Sigmoid colon (tissue), 4 donors: ENCODE data around the gene TEX19.

Experiments
- CTCF ChIP-seq, 4 experiments: fragments of 450-650 bp in 3 of 4; fragments of 200-600 bp in 1 of 4; IDR thresholded peaks; one replicate each; pipeline ENCODE4 v1.5.1; 2016 to 2019; ENCODE audit warnings: antibody characterized with exemption in 4 of 4, mild to moderate bottlenecking in 3 of 4, moderate library complexity in 2 of 4
- EP300 ChIP-seq, 4 donors: sonication (generic); formaldehyde crosslinking; IDR thresholded peaks; one replicate each; pipeline ENCODE4 v1.6.1; 2017; ENCODE audit warnings: antibody characterized with exemption in 4 of 4
- POLR2A ChIP-seq, 2 donors: fragments of 450-650 bp; IDR thresholded peaks; one replicate each; pipeline ENCODE4 v1.6.1; 2016; ENCODE audit warnings: antibody characterized with exemption in 2 of 2, mild to moderate bottlenecking in 2 of 2, moderate library complexity in 2 of 2

GRCh38 chr17:82380860-82381702 lies 22.0 kb downstream of the TEX19 start:
- no peak for TF ChIP-seq CTCF (IDR thresholded peaks at IDR 0.05)
- TF ChIP-seq EP300 (IDR thresholded peaks at IDR 0.05): no peak
- no peak for TF ChIP-seq POLR2A (IDR thresholded peaks at IDR 0.05)
